GM19463 (cell line): ENCODE data around the gene ZCRB1.
"Not testable (repeated sequence)": the region's sequence is repeated elsewhere in the genome, so short reads cannot be mapped to it uniquely, and the experiment has no call there.

Experiments used
- ATAC-seq: cut with Tn5 transposase; IDR thresholded peaks from one replicate; pipeline ENCODE4 v1.9.1; 2021; ENCODE audit warnings: mild to moderate bottlenecking, moderate library complexity; ENCODE audit not compliant: unreplicated experiment

Gene ZCRB1

GRCh38 chr12:42325653-42326474, at the start of gene ZCRB1, which contains the start of gene PPHLN1:
ZCRB1 (minus strand) TSS chr12:42326094; CDS start chr12:42324102, 1,992 bp downstream.
PPHLN1 (plus strand) TSS chr12:42326167; CDS start chr12:42335903, 9,736 bp downstream.
- ATAC-seq, result peak; percentile 95

GRCh38 chr12:42373669-42374068, 47.8 kb upstream of the ZCRB1 start:
- ATAC-seq, result no peak

GRCh38 chr12:42372154-42372791, 46.4 kb upstream of the ZCRB1 start:
- ATAC-seq, result peak; percentile 84

- ATAC-seq, result no peak
Observed at GRCh38 chr12:42370013-42370412, 44.1 kb upstream of the ZCRB1 start.

- ATAC-seq, result no peak
Observed at GRCh38 chr12:42365486-42365885, 39.6 kb upstream of the ZCRB1 start.

- ATAC-seq, result no peak
Observed at GRCh38 chr12:42364692-42365091, 38.8 kb upstream of the ZCRB1 start.

GRCh38 chr12:42362647-42363260, 36.9 kb upstream of the ZCRB1 start:
- no peak for ATAC-seq

- ATAC-seq, result no peak
Observed at GRCh38 chr12:42361909-42362646, 36.2 kb upstream of the ZCRB1 start.

- peak; percentile 65 for ATAC-seq
Observed at GRCh38 chr12:42360747-42361403, 35.0 kb upstream of the ZCRB1 start.

- ATAC-seq, result no peak
Observed at GRCh38 chr12:42356344-42356743, 30.4 kb upstream of the ZCRB1 start.

- not testable (repeated sequence) for ATAC-seq
Observed at GRCh38 chr12:42350021-42350407, 24.1 kb upstream of the ZCRB1 start.

- not testable (repeated sequence) for ATAC-seq
Observed at GRCh38 chr12:42349119-42350020, 23.5 kb upstream of the ZCRB1 start.

- no peak for ATAC-seq
Observed at GRCh38 chr12:42346403-42347002, 20.6 kb upstream of the ZCRB1 start.

GRCh38 chr12:42343721-42344120, 17.8 kb upstream of the ZCRB1 start:
- no peak for ATAC-seq

- ATAC-seq, result no peak
Observed at GRCh38 chr12:42342028-42342427, 16.1 kb upstream of the ZCRB1 start.

GRCh38 chr12:42338280-42338679, 12.4 kb upstream of the ZCRB1 start:
- ATAC-seq, result no peak

- ATAC-seq, result no peak
Observed at GRCh38 chr12:42336286-42336685, 10.4 kb upstream of the ZCRB1 start.

GRCh38 chr12:42332301-42333285, 6.7 kb upstream of the ZCRB1 start:
- ATAC-seq, result no peak
